NCI-H446 treated with DMSO at 0.1 percent for 48 hours (cell line): Measurements from ENCODE around the gene PKNOX2.
"Not testable (repeated sequence)": the region's sequence is repeated elsewhere in the genome, so short reads cannot be mapped to it uniquely, and the experiment has no call there.

Experiments used
- DNase-seq: peaks from one replicate; lab custom pipeline; 2025; lab: John Stamatoyannopoulos, UW

PKNOX2 gene

DNA sequence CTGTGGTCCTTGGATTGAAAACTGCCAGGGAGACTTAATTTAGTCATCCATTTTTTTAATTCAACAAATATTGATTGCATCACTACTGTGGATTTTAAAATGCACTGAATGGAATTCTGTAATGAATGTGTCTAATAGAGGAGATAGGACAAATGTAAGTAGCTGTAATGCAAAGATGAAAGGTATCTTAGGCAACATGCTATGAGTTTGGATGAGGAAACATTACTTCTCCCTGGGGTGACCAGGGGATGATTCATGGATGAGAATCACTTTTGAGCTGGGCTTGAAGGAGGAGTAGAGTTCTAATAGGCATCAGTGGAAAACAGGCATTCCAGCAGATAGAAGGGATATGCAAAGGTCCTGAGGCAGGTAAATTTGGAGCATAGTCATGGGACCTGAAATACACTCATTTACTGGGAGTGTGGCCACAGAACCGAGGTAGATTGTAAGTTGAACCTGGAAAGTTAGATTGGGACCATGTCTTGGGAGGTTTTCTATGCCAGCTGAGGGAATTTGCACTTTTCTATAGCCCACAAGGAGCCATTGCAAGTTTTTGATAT, 43.4 kb downstream of the PKNOX2 start:
- DNase-seq = no peak

DNA sequence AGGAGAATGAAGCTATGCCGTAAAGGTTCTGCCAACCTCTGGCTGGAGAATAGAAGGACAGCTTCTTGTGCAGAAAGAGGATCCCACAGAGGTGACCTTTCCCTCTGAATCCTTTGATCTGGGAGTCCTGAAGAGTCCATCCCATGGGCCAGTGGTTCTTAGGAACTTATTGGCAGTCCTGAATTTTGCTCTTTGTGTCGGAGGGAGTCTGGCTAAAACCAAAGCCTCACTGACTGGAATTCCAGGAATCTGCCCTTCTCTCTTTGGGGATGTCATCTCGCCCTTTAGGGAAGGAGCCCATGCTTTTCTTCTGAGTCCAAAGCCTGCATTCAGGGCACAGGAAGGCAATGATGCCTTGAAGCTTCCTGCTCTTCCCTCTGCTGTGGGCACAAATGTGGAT, 45.5 kb downstream of the PKNOX2 start:
- no peak for DNase-seq

DNA sequence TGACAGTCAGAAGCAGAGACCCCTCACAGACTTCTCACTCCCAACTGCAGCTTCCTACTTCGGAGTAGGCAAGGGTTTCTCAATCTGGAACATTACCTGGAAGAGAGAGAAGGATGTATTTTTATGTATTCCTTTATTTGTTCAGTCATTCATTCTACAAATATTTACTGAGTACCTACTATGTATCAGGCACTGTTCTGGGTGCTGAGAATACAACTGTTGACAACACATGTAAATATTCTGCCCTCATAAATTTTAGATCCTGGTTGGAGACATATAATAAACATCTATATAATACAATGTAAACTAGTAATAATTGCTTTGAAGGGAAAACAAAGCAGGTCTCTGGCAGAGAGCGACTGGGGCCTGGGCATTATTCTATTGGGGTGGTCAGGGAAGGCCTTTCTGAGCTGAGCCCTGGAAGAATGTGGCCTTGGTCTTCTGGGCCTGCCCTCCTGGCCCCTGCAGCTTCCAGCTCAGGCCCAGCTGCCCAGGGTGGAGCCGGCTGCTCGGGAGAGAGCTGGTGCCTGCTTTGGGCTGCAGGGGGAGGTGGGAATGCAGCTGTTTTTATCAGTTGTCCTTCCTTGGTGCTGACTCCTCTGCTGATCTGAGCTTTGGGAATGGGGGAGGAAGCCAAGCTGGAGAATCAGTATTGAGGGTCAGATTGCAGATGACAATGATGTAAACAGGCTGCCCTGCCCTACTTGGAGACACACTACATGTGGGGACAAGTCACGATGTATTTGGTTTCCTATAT, 46.8 kb downstream of the PKNOX2 start:
- DNase-seq = no peak

DNA sequence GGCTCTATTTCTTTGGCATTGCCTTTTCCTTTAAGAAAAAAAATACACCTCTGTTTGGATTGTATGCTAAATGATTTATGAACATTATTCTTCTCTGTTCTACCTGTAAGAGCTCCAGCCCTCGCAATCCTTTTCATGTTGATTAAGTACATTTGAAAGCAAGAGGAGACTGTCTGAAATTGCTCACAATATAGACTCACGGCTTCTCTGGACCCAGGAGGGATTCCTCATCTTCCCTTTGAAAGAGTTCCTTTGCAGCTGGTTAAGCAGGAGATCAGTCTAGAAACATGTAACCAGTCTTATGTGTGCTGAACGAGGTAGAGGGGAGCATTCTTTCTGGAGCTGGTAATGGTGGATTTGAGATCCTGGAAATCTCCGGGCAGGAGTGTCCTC, 47.4 kb downstream of the PKNOX2 start:
- no peak for DNase-seq

DNA sequence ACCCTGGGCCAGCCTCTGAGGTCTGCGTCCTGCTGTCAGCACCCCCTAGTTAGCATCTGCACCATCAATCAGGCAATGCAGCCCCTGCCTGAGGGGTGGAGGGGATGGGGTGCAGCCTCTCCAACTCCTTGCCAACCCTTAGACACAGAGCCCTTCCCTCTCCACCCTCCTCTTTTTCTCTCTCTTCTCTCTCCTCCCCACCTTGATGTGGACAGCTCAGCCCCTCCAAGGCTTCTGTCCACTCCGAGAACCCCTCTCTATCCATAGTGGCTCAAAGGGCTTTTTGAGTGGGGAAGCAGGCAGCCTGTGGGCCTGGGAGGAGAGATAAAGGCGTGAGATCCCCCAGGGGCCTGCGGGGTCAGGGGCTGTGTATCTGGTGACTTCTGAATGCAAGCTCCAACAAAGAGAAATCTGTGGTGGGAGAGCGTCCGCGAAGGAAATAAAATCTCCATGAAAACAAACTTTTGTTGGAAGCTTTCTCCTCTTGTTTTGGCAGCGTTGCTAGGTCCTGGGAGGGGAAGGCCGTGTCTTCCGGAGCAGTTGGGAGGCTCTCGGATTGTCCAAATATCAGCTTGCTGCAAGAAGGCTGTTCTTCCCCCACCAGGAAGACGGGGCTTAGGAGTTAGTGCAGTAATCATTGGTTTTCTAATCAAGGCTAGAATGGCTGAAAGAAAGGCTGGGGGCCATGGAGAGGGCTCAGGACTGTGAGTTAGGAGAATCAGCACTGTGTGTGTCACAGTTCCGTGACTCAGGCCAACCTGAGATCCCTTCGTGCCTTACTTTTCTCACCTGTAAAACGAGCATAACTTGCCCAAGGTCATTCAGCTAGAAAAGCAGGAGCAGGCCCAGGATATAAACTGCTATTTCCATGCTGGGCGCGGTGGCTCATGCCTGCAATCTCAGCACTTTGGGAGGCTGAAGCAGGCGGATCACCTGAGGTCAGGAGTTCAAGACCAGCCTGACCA, 50.3 kb downstream of the PKNOX2 start:
- no peak for DNase-seq

DNA sequence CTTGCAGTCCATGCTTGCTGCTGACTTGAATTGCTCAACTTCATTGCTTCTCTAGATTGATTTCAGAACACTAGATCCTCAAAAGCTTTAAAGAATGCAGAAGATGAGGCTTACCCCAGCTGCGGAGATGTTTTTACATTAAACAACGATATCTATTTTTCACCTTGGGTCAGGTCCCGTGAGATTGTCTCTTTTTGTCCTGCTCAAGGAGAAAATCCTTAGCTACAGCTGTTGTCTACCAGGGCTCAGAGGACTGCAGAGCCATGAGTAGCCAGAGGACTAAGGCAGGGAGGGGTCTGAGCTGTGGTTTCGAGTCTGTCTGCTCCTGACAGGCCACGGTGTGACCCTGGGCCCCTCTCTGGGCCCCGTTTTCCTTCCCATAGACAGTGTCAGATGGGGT, 51.4 kb downstream of the PKNOX2 start:
- DNase-seq = no peak

DNA sequence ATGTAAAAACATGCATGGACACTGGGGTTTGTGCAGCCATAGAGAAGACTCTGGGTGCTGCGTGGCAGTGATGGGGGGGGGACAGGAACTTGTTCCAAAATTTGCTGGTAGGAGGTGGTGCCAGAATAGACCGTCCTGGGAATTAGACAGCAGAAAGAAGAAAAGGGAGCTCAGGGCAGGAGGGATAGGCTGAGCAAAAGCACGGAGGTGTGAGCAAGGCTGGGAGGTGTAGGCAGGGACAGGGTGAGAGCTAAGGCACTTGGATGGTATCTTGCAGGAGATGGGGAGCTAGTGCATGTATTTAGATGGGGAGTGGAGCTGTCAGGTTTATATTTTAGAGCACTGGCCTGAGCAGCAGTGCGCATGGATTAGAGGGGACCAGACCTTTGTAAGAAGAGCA, 53.8 kb downstream of the PKNOX2 start:
- DNase-seq = no peak

DNA sequence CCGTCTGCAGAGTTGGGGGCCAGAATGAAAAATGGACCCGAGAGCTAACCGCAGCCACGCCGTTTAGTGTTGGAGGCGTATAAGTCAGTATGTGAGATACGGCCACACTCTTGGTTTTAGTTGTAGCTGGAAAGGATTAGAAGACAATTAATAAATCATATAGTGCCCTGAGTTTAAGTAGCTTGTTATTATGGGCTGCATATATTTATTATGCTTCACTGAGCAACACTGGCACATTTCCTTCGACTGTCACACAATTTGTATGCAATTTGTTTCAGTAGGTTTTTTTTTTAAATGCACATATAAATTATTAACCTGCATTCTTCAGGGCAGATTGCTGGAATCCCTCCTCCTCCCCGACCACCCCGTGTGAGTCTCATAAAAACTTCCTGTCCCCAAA, 56.9 kb downstream of the PKNOX2 start:
- DNase-seq = no peak

DNA sequence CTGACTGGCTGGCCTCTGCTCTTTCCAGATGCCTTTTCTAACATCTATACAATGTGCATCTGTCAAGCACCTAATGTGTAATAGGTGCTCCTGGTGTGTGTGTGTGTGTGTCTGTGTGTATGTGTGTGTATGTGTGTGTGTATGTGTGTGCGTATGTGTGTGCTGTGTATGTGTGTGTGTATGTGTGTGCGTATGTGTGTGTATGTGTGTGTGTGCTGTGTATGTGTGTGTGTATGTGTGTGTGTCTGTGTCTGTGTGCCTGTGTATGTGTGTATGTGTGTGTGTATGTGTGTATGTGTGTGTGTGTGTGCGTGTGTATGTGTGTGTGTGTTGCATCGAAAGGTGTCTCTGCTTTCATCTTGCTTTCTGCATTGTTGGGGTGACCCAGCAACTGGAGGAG, 57.9 kb downstream of the PKNOX2 start:
- DNase-seq = no peak

DNA sequence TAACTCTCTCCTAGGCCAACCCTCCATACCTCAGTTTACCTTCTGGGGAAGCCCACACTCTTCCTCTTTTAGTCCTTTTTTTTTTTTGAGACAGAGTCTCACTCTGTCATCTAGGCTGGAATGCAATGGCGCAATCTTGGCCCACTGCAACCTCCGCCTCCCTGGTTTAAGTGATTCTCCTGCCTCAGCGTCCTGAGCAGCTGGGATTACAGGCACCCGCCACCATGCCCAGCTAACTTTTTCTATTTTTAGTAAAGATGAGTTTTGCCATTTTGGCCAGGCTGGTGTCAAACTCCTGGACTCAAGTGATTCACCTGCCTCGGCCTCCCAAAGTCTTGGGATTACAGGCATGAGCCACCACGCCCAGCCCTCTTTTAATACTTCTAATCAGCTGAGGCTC, 58.6 kb downstream of the PKNOX2 start:
- DNase-seq = not testable (repeated sequence)

DNA sequence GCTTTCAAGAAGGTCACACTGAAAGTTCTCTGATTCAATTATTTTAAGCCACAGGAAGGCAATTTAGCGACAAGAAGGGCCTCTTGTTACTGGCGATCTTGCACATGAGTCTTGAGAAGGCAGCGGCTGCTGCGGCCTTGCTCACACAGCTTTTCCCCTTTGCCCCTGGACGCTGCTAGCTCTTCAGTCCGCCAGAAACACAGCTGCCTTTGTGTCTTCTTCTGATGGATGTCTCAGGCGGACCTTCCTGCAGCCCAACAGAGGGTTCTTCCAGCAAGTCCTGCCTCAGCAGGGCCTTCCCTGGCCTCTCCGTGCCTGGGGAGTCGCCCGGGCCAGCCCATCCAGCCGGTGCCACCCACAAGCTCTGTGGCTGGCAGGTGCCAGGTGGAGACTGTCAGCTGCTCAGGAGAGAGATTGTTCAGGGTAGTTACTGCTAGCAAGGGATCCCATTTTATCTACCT, 59.4 kb downstream of the PKNOX2 start:
- DNase-seq = no peak

DNA sequence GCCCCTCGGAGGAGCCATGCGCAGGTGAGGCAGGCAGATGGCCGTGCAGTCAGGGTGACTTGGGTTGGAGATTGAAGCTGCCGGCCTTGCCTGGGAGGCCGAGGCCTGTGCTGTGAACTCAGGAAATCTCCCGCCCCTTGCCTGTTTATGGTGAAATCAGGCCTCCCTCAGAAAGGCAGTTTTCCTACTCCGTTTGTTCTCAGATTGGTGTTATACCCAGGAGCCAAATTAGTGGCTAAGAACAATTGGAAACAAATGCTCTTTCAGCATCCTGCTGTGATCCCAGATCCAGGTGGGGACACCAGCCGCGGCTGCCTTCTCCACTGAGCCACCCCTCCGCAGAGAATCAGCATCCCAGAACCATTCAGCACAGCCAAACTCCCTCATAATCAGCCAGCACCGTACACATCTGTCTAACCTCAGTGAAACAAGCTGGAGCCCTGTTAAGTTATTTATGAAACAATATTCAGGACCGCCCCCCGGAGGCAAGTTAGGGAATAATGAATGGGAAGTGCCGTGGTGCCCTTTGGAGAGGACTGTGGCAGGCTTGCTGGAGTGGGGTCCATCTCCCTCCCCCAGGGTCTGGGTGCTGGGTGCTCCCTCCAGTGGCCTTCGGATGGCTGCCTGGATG, 60.0 kb downstream of the PKNOX2 start:
- no peak for DNase-seq

DNA sequence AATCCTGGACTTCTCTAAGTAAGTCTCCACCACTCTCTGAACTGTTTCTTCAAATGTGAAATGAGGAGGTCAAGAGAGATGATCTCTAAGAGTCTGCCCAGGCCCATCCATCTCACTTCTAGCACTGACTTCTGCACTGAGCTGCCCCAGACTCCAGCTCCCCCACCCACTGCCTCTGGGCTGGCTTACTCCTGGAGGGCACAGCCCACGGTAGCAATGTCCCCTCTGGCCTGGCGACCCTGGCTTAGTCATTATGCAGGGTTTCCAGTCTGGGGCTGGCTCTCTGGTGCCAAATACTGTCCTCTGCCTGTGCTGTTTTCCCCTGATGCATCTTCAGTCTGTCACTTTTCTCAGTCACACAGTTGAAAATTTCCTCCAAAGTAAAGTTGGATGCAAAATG, 60.9 kb downstream of the PKNOX2 start:
- no peak for DNase-seq

DNA sequence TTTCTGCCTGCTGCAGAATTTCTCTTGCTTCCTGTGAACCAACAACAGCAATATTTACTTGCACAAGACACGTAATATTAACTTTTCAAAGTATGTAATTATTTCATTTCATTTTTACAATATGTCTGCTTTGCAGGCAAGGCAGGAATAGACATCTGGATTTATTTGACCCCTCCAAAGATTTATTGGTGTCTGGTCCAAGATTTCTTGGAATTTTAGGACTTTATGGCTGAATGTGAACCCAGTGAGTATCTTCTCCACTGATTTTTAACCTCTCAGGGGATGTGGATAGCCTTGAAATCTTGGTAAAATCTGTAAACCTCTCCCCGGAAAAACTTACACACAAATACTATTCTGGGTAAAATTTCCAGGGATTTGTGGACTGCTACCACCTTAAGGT, 61.5 kb downstream of the PKNOX2 start:
- no peak for DNase-seq

DNA sequence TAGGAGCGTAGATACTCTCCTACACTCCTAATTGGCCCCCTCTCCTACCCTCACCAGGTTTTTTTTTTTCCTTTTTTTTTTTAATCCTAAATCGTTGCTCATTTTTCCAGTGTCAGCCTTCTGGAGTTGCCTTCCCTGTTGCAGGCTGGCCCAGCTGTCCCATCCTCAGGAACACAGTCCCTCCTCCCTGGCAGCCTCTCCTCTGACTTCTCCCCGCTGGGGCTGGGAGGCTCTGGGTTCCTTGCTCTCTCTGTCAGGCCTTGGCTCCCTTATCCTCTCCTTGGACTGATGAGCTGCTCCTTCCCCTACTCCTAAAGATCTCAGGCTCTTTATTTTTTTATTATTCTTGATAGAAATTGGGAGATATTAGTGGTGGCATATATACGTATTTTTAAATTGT, 62.2 kb downstream of the PKNOX2 start:
- DNase-seq = no peak

DNA sequence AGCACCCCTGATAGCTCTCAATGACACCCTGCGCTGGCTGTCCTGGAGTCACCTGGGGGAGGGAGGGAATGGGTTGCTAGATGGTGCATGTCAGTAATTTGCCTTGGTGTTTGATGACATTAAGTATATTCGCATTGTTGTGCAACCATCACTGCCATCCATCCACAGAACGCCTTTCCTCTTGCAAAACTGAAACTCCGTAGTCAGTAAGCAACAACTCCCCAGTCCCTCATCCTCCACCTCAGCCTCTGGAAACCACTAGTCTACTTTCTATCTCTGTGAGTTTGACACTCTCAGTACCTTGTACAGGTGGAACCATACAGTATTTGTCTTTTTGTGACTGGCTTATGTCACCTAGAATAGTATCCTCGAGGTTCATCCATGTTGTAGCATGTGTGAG, 62.6 kb downstream of the PKNOX2 start:
- no peak for DNase-seq

DNA sequence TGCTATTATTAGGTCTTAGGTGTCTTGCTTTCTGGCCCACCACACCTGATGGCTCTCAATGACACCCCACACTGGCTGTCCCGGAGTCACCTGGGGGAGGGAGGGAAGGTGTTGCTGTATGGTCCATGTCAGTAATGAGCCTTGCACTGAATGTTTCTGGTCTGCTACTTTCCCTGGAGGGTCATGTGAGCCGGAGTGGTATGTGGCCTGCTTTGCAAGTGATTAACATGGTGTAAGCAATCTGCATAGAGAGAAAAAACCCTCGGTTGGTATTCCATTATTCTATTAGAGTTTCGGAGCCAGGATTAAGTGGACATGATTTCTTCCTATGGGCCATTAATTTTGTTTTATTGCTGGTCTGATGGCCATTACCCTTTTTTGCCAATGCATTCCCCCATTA, 63.9 kb downstream of the PKNOX2 start:
- no peak for DNase-seq

DNA sequence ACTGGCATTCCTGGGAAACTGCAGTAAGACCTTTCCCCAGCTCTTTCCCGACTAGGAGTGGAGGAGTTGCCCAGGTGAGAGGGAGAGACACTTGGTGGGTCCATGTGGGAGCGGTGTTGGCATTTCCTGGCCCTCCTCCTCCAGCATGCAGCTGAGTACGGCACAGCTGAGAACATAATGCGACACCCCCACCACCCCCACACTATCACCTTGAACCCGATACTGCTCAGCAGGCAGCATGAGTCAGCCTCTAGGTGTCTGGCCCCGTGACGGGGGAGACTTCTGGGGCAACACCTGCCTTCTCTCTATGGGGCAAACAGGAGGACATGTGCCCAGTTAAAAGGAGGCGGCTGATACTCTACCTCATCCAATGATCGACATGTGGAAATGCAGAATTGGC, 64.4 kb downstream of the PKNOX2 start:
- no peak for DNase-seq

DNA sequence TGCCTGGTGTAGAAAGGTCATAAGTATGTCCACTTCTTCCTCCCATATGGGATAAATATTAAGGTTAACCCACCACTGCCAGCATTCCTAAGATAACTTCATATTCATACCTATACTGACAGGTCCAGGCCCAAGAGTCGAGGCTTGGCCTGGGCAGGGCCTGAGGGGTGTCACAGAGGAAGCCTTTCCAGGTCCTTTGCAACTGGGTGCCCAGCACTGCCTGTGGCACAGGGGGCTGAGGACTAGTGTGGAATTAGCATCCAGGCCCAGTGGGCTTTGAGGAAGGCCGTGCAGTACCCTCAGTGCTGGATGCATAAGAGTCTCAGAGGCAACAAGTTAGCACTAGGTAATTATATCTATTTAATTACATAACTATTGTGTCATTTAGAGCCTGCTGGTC, 65.4 kb downstream of the PKNOX2 start:
- DNase-seq = no peak

DNA sequence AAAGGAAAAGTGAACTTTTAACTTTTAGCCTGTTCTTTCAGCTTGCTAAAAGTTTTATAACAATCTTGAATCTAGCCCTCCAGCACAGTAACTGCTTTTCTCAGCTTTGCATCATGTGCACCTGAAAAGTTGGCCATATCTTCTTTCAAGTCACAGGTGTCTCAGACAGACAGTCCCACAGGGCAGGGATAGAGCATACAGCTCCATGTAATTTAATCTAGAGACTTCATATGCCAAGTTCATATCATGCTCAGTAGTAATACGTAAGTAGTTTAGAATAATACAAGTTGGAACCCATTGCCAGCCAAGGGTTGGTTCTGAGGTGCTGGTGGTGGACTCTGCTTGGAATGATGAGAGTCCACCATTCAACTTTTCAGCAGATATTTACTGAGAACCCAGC, 68.6 kb downstream of the PKNOX2 start:
- DNase-seq = no peak

DNA sequence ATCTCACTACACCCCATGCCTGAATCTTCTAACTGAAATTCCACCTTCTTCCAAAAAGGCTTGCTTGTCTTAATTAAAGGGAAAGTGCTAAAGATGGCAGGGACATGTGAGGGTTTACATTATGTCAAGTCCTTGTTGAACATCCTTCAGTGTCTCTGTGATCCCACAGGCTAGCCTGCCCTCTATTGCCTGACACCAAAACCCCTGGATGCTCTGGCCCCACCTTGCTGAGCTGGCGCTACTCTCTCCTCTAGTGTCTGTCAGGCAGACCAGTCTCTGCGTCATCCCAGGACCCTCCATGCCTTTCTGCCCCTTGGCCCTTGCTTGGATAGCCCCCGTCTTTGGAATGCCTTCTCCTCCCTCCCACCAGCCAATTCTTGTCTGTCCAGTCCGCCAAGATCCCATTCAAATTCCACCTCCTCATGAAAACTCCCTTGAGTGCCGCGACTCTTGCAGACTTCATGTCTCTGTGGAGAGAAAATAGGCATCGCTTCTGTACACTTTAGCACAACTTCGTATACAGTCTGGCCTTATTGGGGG, 69.3 kb downstream of the PKNOX2 start:
- DNase-seq = no peak

DNA sequence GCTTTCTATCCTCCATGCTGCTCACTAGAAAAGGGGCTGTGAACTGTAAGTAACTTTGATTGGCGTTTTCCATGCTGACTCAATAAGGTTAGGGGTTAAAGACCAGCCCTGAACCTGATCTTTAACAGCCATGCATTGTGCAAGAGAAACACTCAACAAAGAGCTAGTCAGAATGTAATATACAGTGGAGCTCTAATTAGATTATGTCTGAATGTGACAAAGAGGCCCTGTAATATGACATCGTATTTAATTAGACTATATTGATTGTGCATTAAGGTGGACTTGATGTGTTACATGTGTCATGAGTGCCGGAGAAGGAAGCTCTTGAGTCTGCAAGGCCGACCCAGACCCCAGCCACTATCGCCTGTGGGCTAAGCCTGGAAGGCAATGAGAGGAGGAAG, 70.5 kb downstream of the PKNOX2 start:
- DNase-seq = no peak
